NCI-H524 (cell line): ENCODE measurements around the gene IL16.

Experiments
- DNase-seq, 2 experiments: peaks; one replicate each; lab custom pipeline; 2025; lab: John Stamatoyannopoulos, UW

IL16 gene

GRCh38 chr15:81275711-81276392 is 79.2 kb downstream of the IL16 start:
- DNase-seq: no peak

GRCh38 chr15:81276967-81277366 is 80.3 kb downstream of the IL16 start:
- DNase-seq: no peak

DNA sequence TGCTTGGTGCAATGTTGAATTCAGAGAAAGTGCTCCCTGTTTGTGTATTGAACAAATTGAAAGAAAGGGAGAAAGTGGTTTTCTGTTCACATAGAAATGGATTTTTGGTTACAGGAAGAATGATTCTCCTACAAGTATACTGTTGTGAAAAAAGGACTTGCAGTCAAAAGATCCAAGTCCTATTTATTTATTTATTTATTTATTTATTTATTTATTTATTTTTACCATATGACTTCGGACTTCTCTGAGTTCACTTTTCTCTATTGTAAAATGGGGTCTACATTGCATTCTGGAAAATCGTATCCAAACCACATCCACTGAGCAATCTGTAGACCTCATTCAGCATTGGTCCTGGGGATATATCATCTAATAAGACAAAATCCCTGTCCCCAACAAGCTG is 81.2 kb downstream of the IL16 start:
- DNase-seq: no peak

DNA sequence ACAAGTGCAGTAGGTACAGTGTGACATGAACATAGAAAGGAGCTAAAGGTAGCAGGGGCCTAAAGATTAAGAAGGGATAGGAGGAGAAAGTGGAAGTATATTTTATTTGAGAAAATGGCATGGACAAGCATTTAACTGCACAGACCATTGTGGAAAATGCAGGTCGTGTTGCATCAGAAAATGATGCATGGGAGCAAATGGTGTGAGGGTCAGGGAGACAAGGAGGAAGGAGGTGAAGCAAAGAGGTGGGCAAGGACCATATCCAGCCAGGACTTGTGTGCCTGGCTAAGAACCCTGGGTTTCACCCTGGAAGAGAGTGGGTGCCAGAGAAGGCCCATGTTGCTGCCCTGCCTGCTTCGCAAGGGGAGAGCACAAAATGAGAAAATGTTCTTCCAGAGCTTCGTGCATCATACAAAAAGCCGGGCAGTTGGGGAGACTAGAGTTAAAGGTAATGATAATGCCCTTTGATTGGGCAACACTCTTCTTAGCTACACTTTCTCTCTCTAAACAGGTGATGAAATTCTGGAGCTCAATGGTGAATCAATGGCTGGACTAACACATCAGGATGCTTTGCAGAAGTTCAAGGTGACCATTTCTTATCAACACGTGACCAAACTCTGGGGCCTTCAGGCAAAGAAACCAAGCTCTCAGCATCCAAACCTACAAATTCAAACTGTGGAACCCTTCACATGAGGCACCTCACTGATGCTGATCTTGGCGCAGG is 81.8 kb downstream of the IL16 start:
- no peak for DNase-seq

- DNase-seq: no peak
These were observed 83.2 kb downstream of the IL16 start for GRCh38 chr15:81279621-81280485.

GRCh38 chr15:81280696-81281455 is 84.2 kb downstream of the IL16 start:
- DNase-seq: no peak

DNA sequence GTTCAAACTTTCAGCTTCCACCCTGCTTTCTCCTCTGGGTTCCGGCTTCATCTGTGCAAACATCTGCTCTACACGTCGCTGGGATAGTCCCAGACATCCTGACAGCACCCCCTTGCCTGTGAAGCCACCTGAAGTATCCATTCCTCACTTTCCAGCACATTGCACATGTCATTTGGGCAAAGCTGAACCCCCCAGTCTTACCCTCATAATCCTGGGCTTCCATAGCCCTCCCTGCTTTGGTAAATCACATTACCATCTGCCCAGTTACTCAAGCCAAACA is 84.7 kb downstream of the IL16 start:
- no peak for DNase-seq

GRCh38 chr15:81281766-81282605 is 85.3 kb downstream of the IL16 start:
- no peak for DNase-seq

DNA sequence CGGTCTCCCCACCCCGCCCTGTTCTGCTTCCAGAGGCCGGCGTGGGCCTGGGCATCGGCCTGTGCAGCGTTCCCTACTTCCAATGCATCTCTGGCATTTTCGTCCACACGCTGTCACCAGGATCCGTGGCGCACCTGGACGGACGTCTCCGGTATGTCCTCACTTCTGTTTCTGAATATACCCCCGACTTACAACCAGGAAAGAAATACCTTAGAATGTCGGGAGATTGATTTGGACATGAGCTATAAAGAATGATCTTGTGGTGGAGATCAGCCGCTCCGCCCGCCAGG is 85.9 kb downstream of the IL16 start:
- DNase-seq: no peak

DNA sequence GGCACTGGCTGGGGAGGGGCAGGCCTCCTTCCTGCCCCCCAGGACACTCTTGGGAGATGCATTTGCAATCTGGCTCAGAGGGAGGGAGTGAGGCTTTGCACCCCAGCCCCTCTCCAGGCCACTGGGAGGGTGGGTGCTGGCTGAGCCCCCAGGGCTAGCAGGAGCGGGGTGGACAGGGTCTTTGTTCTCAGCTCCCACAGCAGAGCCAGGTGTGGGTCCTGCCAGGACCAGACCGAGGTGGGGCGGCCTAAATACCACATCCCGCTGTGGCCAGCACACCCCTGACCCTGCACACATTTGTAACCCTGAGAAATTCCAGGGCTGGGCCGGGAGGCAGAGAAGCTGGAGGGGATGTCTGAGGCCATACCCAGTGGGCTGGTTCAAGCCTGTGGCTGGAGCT is 86.2 kb downstream of the IL16 start:
- no peak for DNase-seq

GRCh38 chr15:81284256-81285031 is 87.8 kb downstream of the IL16 start:
- no peak for DNase-seq

DNA sequence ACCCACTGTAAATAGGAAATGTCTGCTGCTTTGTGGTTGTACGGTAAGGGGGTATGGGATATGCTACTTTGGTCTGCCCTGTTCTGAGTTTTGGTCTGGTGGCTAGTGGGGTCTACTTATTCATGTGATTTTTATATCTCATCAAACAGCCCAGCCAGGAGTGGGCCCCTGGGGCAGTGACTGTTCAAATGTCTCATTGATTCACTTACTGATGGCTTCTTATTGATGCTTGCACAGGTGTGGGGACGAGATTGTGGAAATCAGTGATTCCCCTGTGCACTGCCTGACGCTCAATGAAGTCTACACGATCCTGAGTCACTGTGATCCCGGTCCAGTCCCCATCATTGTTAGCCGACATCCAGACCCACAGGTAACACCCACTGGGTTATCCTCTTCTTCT is 88.8 kb downstream of the IL16 start:
- no peak for DNase-seq

DNA sequence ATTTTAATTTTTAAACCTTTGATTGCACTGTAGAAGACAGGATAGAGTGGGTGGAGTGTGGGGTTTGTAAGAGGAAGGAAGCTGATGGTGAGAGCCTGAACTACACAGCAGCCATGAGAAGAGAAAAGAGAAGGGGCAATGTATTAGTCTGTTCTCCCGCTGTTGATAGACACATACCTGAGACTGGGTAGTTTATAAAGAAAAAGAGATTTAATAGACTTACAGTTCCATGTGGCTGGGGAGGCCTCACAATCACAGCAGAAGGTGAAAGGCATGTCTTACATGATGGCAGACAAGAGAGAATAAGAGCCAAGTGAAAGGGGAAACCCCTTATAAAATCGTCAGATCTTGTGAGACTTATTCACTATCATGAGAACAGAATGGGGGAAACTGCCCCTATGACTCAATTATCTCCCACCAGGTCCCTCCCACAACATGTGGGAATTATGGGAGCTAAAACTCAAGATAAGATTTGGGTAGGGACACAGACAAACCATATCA is 90.0 kb downstream of the IL16 start:
- DNase-seq: no peak

- DNase-seq: no peak
These were observed 91.4 kb downstream of the IL16 start for GRCh38 chr15:81288040-81288439.

DNA sequence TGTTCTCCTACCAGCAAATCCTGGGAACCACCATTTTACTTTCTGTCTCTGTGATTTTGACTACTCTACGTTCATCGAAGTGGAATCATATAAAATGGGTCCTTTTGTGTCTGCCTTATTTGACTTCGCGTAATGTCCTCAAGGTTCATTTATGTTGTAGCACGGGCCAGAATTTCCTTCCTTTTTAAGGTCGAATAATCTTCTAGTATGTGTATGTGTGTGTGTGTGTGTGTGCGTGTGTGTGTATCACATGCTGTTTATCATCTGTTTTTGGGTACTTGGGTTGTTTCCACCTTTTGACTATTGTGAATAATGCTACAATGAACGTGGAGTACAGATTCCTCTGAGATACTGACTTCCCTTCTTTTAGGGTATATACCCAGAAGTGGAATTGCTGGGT is 91.9 kb downstream of the IL16 start:
- no peak for DNase-seq

DNA sequence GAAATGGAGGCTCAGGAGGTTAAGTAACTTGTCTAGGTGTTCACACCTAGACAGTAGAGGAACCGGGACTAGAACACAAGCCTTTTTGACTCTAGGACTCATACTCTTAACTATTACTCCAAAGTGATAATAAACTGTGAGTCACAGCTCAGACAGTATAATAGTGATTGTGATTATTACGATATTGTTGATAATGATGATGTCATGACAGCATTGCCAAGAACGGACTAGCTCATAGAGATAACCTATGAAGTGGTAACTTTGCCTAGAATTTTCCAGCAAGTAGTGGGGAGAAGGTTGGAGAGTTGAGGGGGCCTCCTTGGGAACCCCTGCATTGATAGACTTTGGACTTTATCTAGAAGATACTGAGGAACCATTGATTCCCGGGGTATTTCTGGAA is 93.2 kb downstream of the IL16 start:
- no peak for DNase-seq

DNA sequence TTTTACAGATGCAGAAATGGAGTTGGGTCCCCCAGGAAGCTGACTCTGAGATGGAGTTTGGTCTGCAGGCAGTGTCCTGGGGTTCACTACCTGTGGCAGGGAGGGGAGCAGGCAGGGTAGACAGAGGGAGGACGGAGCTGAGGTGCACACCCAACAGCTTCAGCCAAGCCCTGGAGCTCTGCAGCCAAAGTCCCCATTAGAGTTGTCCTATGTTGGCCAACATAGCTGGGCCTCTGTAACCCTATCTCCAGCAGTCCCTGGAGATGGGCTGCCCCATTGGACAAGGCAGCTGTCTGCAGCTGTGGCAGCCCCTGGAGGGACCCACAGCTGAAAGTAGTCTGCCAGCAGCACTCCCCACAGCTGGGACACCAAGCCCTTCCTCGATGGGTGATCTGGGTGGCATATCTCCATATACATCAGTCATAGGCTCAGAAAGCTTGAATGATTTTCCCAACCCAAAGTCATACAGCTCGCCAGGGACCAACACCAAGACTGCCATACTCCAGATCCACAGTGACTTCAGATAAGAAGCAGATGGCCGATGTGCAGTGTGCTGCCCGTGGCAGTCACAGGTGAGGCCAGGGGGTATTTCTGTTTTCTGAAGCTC is 95.3 kb downstream of the IL16 start:
- DNase-seq: no peak

DNA sequence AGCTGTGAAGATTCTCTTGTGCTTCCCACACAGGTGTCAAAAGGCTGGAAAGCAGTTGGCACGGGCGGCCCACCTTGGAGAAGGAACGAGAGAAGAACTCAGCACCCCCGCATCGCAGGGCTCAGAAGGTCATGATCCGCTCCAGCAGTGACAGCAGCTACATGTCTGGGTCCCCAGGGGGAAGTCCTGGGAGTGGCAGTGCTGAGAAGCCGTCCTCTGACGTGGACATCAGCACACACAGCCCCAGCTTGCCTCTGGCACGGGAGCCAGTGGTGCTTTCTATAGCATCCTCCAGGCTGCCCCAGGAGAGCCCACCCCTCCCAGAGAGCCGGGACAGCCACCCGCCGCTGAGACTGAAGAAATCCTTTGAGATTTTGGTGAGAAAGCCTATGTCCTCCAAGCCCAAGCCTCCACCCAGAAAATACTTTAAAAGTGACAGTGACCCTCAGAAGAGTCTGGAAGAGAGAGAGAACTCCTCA is 95.9 kb downstream of the IL16 start:
- DNase-seq: no peak

DNA sequence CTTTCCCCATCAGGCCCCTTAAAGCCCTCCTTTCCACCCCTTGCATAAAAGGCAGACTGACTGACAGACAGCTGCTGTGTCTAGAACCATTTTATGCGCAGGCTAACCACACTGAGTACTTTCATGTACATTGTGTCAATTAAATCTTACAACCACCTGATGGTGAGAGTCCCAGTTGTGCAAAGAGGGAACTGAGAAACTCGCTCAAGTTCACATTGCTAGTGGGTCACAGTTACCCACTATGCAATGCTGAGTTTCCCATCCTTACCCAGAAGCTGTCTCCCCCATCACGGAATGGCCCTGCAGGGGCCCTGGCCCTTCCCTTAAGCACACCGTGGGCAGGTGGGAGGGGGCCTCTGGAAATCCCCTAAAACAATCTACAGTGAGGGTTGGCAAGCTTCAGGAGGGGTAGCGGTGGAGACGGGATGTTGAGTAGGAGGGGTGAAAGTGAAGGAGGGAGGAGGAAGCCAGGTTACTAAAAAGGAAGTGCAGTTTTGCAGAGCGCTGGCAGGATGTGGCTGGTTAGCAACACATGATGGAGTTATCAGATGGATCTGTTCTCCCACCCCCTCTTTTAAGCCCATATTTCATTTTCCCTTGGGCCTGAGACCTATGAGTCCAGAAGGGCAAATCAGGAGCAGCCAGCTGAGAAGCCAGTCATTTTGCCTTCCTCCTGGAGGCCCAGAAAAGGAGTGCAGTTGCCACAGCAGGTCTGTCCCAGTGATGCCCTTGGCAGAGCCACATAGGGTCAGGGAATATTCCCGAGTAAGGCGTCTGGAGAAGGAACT is 97.2 kb downstream of the IL16 start:
- no peak for DNase-seq
